T follicular helper cell (primary cell): Measurements from ENCODE around the gene NME3.
A peak's percentile ranks its signal among the peaks of the same experiment; 100 is the strongest.

Experiments used
- DNase-seq: peaks from one replicate; pipeline ENCODE4 v3.0.0-alpha.2; 2020; ENCODE audit warnings: low read depth

Gene NME3

GRCh38 chr16:1780677-1781072, 9.3 kb upstream of the NME3 start:
- no peak for DNase-seq

DNA sequence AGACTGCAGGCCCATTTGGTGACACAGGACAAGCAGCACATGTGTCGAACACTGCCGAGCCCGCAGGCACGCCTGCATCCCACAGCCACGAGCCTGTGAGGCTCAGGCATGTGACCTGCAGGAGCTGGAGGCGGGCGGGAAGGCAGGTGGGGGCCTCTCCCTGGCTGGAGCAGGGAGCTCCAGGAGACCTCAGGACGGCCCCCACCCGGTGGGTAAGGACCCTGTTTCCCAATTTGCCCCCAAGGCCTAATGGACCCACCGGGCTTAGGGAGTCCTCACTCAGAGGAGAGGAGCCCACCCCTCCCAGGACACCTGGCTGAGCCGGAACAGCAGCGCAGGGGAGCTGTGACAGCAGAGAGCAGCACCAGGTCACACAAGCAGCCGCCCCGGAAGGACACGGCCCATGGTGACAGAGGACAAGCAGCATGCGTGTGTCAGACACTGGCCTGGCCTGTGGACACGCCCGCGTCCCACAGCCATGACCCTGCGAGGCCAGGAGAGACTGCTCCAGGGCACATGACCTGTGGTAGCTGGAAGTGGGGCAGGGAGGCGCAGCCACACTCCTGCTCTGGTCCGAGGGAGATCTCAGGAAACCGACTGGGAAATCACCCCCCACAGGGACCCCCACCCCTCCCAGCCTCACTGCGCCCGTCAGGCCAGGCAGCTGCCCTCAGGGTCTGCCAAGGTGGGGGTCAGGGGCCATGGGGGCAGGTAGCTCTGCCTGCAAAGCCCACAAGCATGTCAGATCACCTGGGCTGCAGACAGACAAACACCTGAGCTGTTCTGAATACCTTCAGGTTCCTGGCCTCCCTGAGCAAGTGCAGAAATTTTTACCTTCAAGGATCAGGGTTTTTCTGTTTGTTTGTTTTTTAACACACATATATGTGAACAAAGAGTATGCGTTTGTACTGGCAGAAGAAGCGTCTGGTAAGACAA, 8.7 kb upstream of the NME3 start:
- no peak for DNase-seq

DNA sequence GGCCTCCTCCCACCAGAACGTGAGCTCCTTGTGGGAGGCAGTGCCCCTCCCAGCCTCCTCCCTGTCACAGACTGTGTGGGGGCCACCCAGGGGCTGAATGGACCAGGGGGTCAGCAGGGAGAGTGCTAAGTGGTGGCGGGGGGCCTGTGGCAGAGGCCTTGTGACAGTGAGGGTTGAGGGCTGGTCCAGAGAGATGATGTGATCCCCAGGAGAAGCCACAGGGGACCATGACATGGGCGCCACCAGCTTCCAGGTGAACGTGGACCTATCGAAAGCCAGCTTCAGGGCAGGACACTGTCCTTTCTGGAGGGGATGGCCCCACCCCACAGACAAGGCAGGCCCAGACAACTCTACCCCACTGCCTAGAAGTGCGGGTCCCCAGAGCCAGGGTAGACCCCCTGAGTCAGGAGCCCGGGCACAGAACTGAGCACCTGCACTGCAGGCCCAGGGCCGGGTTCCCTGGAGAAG, 7.9 kb upstream of the NME3 start:
- DNase-seq, result no peak

DNA sequence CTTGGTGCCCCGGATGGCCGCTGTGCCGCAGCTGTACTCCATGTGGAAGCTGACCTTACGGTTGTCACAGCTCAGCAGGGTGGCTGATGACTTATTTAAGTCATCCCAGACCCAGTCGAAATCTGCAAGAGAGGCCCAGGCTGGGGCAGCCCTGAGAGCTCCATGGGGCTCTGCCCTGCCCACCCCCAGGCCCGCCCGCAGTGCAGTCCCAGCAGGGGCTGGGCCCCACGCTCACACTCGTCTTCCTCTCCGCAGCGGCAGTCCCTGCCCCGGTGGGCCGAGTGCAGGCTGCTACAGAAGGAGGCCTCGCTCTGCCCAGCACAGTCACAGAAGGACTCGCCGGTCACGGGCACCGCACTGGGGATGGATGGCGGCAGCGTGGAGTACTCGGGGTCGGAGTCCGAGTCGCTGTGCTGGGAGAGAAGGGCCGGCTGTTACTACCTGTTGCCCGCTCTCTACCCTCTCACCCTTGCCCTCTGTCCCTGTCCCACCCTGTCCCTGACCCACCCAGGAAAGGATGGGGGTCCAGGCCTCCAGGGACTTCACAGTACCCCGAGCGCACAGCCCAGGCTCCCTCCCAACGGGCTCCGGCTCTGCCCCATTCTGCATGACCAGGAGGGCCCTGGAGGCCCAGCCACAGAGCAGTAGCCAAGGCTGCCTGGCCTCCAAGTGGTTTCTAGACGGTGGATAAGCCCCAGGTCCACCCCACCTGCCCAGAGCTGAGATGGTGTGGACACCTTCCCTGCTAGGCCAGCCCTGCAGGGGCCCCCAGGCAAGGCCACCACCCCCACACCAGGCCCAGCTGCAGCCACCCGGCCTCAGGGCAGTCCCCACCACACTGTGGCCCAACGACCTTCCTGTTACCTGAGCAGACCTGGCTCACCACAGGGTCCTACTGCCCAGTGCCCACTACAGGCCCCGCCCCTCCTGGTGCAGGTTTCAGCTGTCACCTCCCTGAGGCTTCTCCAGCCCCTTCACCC, 7.1 kb upstream of the NME3 start:
- no peak for DNase-seq

DNA sequence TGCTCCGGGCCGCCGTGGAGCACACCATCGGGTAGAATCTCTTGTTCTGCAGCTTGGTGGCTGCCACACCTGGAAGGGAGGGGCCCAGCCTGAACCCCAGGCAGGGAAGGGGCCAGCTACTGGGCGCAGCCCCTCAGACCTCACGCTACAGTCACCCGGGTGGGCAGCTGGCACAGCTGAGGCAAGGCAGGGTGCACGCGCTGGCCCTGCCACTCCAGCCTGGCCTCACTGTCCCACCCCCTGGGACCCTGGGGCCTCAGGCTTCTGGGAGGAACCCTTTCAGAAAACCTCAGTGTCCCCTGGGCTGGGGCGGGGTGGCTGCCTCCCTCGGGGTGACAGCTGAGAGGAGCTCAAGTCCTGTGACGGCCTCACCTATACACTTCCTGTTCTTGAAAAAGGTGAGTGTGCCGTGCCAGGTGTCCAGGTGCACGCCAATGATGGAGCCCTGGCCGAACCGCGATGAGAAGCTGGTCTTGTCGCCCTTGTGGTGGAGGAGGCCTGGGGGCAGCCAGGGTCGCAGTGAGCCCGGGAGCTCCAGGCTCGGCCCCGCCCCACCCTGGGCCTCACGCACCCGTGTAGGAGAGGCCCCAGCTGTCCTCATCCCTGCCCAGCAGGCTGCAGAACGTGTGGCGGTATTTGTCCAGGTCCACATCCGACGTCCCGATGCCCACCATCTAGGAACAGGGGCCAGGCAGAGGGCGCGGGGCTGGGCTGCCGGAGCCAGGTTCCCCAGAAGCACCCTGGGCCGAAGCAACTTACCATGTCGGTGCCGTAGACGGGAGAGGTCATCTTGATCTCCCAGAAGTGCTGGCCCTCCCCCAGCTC, 6.2 kb upstream of the NME3 start:
- no peak for DNase-seq

GRCh38 chr16:1776991-1777374, 5.6 kb upstream of the NME3 start:
- DNase-seq, result no peak

DNA sequence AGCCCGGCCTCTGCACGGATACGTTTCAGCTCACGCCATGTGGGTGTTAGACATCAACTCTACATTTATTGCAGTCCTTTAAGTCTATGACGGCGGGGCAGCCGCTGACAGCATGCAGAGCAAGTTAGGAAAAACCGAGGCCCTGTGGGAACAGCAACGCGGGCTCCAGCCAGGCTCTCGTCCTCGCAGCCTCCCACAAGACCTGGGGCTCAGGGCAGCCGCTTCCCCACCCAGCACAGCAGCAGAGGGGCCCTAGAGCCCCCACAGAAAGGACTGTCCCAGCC, 5.3 kb upstream of the NME3 start:
- DNase-seq, result no peak

GRCh38 chr16:1775846-1776671, 4.7 kb upstream of the NME3 start:
- no peak for DNase-seq

DNA sequence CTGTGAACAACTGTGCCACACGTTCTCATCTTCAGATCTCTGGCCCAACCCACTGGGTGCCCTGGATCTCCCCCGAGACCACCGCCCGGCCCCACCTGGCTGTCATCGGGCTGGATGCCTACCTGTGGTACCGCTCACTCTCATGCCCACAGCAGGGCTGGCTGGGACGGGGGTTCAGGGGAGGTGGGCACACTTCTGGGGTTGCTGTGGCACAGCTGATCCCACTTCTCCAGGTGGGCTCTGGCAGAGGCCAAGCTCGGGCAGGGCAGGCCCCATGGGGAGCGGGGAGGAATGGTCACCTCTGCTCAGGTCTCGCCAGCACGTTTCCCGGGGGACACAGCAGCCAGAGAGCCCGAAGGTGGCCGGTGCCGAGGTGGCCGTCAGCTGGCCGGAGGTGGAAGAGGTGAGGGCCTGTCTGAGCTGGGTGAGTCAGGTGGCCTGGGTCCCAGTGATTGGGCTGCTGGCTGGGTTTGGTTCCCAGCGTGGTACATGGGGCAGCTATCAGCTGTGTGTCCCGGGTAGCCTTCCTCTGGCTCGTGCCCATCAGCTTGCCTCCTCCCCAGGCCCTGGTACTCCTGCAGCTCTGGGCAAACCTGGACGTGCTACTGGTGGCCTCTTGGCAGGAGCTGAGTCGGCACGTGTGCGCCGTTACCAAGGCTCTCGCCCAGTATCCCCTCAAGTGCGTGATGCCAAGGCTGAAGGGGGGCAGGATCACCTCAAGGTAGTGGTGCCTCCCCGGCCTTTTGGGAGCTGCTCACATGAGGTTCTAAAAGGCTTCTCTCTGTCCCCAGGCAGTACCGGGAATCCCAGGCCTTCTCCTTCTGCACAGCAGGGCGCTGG, 3.9 kb upstream of the NME3 start:
- DNase-seq, result no peak

DNA sequence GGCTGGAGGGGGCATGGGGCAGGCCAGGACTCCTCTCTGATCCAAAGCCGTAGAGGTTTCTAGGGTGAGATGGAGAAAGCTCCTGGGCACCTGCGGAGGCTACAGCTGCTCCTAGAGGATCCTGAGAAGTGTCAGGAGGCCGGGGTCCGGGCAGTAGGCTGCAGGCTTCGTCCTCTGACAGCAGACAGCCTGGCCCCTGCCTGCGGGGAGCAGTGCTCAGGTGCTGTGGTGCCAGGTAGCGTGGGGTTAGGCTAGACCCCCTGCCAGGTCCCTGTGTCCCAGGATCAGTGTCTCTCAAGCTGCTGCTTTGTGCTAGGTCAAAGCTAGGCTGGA, 3.1 kb upstream of the NME3 start:
- DNase-seq, result no peak

DNA sequence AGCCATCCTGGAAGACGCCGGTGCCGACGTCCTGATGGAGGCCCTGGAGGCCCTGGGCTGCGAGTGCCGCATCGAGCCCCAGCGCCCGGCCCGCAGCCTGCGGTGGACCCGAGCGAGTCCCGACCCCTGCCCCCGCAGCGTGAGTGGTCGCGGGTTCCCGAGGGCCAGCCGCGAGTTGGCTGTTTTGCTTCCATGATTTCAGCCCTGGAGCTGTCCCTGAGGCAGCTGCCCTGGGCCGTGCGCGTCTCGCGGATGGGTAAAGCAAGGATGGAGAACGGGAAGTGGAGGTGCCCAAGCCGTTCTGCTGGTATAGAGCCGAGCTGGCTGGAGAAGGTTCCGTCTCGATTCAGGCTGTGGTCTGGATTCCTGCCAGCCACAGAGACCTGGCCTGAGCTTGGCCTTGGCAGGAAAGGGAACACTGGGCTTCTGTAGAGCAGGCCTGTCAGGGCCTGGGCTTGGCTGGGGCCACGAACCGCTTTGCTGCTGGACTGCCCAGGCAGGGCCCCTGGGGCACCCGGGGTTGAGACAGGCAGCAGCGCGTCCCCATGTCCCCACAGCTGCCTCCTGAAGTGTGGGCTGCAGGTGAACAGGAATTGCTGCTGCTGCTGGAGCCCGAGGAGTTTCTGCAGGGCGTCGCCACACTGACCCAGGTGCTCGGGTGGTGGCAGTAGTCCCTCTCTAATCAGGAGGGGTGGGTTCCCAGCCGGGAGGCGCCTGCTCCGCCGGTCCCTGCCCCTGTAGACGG, 2.5 kb upstream of the NME3 start:
- DNase-seq, result no peak

GRCh38 chr16:1772908-1773702, 1.8 kb upstream of the NME3 start, which contains the start of gene MRPS34:
TSS of gene MRPS34 (minus strand) at chr16:1773134. CDS start at chr16:1773119, 15 bp downstream.
- DNase-seq, result peak; percentile 60

- peak; percentile 41 for DNase-seq
Measured at GRCh38 chr16:1772362-1772907, 1.1 kb upstream of the NME3 start, which contains the start of gene EME2. TSS of gene EME2 (plus strand) at chr16:1772810. CDS start at chr16:1773228, 418 bp downstream.

DNA sequence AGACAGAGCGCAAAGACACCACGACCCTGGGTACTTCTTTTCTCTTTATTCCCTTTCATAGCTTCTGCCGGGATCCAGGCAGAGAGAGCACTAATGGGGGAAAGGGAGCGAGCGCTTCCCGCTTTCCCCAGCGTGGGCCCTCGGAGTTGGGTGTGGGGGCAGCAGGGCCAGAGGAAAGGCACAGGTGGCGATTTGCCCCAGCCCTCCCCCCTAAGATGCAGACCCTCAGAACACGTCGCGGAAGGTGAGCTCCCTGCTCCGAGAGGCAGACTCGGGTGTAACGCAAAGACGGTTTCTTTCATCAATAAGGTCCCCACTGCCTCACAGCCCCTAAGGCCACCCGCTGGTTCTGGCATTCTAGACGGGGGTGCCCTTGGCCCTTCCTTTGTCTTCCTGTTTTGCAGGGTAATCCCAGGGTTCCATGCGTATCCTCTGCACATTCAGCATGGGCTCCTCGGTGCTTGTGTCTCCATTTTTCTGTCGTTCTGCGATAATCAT, 570 bp upstream of the NME3 start:
- no peak for DNase-seq

- peak; percentile 19 for DNase-seq
Measured at GRCh38 chr16:1770328-1771187, 785 bp downstream of the NME3 start.

GRCh38 chr16:1769402-1770300, 1.7 kb downstream of the NME3 start:
- DNase-seq, result no peak
